HG02571 (cell line): Measurements from ENCODE around the gene LRRC51.

Source experiments
- ATAC-seq: cut with Tn5 transposase; IDR thresholded peaks from one replicate; pipeline ENCODE4 v1.9.1; 2021; ENCODE audit warnings: mild to moderate bottlenecking, moderate library complexity; ENCODE audit not compliant: unreplicated experiment

LRRC51 gene, protein sequence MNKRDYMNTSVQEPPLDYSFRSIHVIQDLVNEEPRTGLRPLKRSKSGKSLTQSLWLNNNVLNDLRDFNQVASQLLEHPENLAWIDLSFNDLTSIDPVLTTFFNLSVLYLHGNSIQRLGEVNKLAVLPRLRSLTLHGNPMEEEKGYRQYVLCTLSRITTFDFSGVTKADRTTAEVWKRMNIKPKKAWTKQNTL

DNA sequence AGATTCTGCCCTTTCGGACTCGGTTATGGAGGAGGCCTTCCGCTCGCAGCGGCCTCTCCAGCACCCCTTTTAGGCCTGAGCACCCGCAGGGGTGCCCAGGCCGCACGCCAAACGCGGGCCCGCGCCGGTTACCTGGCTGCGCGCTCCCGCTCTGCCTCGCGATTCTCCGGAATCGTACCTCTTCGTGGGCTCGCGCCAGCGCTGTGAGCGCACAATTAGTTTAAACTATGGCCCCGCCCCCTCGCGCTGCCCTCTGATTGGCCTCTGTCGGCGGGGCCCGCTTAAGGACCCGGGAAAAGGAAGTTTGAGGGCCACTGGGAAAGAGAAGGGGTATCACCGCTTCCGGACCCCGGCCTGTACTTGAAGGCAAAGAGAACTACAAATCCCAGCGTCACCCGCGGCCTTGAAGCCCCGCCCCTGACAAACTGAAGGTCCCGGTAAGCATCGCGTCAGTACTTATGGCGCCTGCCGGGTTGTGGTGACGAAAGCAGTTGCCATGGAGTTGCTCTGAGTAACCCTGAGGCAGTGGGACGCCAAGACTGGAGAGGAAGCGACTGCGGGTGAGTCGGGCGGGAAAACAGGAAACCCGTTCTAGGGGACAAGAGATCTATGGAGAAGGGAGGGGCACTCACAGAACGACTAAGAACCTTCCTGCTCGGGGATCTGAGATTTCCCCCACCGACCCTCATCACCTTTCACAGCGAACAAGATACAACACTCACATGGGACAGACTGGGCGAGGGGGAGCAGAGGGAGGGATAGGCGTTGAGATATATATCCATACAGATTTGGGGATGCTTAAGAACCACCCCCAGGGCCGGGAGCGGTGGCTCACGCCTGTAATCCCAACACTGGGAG, at the start of gene LRRC51, which contains the start of gene NUMA1:
Gene LRRC51 (plus strand): TSS at position 525 of the 858 bp plus-strand sequence. CDS start 8,234 bp downstream, outside the sequence.
Gene NUMA1 (minus strand): TSS at position 217 of the 858 bp plus-strand sequence. CDS start 44,599 bp downstream, outside the sequence.
- ATAC-seq, result peak; percentile 91

DNA sequence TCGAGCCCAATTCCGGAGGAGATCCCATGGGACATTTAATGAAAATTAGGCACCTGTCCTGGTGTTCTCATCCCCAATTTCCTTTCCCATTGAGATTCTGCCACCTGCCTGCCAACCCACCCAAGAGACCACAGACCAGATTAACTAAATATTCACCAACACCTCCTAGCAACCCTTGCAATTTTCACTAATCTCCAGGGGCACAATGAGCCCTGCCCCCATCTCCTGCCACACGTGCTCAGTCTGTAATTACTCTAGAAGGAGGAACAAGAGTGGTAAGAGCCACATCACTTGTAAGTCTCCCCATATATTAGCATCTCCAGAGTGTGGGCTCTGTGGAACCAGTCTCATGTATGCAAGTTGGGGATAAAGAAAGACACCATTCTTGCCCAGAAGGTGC, 44.0 kb upstream of the LRRC51 start:
- ATAC-seq, result no peak

DNA sequence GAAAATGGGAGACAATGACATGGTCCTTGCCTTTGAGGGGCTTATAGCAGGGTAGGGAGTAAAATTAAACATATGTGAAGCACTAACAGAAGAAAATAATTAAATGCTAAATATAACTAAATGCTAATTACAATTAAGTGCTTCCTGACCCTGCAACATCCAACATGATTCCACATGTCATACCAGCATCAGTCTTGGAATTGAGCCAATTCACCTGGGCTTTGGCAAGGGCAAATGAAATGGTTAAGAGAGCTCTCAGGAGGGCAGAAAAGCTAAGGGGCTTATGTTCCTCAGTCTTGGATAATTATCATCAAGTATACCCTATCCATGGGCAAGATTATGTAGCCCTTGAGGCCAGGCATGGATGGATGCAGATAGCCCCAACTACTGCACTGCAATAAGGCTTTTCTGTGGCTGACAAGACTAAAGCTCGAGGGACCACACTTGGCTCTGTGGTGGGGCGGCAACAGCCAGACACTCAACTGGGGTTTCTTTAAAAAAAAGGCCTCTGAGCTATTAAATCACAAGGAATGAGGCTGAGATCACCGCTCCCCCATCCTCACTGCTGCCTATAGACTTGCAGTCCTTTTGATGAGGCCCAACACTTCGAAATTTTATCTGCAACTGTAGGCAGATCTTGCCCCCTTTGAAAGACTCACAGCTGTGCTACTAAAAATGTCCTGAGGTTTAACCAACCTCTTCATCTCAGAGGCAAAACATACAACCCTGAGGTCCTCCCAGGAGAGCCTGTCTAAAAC, 42.9 kb upstream of the LRRC51 start:
- ATAC-seq, result no peak

DNA sequence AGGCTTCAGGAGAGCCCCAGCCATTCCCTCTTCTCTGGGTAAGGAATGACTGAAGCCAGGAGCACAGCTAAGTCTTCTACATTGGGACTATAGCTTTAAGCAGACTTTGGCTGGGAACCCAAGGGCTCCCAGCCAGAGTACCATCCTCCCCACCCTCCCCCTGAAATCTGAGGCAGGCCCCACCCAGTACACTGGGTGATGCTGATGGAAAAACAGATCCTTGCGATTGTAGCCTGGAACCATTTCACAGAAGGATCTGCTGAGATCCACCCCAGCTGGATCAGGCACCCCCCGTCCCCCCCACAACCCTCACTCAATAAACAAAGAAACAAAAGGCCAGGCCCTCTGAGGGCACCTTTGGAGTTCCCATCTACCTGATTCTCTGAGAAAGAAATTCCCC, 42.2 kb upstream of the LRRC51 start:
- no peak for ATAC-seq

DNA sequence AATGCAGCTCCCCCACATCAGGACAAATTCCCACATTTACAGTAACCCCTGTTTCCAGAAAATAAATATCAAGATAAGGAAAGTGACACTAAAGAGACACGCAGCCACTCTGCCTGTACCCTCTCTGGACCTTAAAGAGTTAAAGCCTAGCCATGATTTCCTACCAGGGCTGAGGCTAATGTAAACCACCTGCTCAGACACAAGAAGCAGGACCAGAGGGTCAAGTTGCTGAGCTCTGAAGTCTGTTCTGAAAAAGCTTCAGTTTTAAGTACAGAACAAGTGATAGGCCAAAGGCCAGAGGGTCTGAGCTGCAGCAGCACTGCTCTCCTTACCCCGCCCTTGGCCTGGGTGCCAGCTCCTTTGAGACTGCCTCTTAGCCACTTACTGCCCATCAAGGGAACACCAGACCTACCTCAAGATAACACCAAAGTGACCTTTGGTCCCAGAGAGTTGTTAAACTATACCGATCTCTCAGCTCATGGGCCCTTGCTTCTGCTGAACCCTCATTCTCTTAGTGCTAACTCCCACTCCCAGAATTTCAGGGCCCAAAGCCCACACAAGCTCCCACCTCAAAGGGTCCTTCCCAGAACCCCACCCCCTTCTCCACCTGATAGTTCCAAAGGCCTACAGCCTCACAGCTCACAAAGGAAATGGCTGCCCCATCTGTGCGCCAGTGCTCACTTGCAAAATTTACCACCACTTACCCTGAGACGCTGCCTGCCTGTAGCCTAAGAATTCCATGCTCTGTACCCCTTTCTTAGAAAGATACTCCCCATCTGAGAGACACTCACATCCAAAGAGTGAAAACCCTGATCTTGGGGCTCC, 41.4 kb upstream of the LRRC51 start:
- ATAC-seq, result no peak

DNA sequence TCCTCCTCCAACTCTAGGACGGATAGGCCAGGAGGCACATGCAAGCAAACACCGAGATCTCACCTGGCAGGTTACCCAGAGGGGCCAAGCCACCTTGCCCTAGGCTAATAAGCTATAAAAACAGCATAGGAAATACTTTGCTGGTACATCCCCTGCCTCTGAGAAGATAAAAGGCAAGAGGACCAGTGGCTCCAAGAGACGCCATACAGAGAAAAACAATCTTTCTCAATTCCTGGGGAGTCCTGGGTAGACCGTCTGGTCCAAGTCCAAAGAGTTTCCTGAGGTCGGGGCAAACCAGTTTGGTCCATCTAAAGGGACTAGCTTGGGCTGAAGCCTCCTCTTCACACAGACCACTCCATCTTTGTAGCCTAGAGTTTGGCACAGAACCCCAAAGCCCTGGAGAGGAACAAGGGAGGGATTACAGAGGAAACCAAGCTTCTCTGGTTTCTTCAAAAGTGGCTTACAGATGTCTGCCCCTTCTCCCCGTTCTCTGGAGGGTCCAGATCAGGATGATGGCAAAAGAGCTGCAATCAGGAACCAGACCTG, 40.7 kb upstream of the LRRC51 start:
- ATAC-seq, result no peak

DNA sequence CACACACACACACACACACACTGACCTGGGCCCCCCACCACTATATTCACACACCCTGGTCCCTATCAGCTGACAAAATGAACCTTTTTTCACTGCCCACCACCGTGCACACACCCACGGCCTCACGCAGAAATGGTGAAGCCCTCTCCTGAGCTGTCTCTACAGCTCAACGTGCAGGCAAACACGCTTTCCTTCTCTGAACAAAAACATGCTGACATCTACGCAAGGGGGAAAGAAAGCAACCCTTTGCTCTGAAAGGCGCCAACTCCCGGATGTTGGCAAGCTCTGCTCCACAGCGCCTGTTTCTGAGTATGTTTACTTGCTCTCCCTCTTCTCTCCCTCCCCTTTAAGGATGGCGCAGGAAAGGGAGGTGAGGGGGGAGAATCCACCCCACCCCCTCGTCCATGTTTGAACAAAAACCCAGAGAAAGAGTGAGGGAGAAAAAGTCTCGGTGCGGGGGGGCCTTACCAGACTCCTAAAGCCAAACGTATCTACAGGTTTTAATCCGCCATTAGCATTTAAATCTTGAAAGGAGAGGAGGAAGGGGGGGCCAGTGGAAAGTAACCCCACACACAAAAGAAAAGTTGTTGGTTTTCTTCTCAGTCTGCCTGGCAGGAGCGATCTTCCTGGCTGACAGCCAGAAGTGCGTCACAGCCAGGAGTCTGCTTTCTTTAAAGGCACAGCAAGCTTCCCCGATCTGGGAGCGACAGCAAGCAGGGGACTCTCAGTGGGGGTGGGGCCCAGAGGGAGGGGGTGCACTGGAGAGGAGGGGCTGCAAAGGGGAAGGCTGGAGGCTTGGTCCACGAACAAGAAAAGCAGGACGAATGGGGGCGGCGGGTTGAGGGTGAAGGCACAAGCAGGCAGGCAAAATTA, 39.9 kb upstream of the LRRC51 start:
- no peak for ATAC-seq

DNA sequence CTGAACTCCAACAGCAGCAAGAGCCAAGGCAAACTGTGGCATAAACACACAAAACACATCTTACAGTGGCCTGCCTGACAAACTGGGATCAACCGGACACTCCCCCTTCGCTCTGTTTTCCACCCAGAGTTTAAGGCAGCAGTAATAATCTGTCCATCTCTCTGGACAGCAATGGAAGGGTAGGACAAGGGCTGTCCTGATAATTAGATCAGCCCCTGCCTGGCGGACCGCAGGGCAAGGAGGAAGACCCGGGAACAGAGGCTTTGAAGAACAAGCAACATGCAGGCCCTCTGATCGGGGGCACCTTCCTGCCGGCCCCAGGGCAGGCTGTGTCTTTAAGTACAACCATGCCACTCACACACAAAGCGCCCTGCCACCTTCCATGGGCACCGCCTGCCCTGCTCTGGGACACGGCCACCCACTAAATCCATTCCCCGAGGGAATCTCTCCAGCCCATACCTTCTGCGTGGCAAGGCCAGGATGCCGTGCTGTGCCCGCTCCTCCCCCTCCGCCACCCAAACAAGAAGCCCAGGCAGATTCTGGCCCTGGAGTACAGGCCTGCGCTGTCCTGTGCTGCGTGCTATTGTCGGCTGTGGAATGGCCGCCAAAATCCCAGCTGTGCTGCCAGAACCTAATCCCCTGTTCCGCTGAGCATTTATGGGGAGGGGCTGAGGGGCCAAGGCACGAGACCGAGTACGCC, 39.1 kb upstream of the LRRC51 start:
- no peak for ATAC-seq

DNA sequence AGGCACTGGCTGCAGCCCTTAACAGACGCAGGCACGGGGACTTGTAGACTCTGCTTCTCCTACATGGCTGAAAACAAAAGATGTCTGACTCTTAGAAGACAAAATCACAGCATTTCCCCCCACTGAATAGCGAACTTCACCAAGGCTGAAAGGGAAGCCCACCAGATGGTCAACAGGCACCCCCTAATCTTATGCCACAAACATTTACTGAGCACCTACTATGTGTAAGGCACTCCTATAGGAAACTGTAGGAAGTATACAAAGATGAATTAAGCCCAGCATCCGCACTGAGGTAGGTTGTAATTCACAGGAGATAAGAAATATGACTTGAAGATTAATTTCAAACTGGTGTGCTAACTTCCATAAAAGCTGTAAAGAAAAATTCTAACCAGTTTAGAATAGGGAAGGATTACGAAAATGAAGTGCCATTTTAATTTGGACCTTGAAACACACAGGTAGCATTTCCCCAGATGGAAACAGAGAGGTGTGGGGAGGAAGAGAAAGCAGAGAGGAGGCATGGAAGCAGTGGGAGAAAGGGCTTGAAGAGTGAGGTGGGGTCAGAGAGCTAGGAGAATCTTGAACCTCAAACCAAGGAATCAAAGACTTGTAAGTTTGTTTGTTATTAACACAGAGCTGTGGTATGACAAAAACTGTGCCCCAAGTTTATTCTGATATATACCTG, 38.4 kb upstream of the LRRC51 start:
- no peak for ATAC-seq

DNA sequence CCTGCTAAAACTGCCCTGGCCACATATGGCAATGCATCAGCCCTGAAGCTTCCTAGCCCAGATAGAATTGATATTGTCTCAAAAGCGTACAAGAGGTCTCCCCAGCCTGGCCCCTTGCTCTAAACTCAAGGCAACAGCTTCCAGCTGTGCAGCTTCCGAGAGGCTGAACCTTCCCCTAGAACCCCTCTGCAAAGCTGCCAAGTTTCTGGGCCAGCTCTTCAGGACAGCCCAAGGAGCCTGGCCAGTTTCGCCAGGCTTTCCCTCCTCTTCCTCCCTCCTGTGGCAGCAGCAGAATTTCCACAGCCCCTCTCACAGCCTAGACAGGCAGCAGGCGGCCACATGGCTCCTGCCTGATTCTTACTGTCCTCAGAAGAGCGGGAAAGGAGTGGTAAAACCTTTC, 34.8 kb upstream of the LRRC51 start:
- no peak for ATAC-seq

DNA sequence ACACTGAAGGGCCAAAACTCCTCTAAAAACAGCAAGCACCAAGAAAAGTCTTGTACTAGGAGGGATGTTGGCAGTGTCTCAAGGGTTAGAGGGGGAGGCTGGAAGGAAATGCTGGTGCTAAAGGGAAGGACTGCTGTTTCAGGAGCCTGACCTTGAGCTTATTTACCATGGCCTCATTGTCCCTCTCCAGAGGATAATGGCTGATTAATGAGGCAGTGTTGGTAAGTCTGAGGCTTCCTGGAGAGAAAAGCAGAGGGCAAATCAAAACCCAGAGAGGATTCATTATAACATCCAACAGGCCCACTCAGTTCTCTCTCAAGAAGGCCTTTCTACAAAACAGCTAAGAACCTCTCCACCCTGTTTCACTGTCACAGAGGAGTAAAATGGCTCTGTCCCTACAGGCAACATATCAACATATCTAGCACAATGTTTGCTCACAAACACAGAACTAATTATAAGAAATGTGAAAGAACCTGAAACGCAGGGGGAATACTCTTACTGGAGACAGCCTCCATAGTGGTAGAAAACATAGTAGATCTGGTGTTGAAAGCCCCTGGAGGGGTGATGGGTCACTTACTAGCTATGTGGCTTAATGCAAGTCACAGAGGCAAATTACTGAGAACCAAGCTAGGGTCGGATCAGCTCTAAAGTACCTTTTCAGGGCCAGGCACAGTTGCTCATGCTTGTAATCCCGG, 31.7 kb upstream of the LRRC51 start:
- ATAC-seq, result no peak

DNA sequence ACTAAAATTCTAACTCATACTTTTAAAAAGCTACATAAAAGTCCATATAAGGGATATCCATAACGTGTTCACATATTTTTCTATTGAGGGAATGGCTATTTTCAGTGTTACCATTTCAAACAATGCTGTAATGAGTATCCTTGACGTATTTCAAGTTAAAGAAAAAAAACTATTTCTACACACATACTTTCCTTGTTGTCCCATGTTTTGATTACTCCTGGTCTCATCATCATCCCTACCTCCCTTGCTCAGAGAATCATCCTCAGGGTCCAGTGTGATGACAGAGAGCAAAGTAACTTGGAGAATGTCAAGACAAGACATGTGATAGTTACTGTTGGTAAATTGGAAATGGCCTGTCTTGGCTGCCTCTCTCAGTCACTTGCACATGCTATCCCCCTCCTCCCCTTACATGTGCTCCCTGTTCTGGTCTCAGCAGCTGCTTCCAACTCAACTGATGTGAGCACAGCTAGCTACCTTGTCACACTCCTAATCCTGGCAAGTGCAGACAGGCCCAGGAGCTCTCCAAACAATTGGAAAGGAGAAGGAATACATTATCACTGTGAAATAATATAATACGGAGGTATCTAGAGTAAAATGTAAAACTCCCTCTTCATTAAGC, 22.1 kb upstream of the LRRC51 start:
- no peak for ATAC-seq

DNA sequence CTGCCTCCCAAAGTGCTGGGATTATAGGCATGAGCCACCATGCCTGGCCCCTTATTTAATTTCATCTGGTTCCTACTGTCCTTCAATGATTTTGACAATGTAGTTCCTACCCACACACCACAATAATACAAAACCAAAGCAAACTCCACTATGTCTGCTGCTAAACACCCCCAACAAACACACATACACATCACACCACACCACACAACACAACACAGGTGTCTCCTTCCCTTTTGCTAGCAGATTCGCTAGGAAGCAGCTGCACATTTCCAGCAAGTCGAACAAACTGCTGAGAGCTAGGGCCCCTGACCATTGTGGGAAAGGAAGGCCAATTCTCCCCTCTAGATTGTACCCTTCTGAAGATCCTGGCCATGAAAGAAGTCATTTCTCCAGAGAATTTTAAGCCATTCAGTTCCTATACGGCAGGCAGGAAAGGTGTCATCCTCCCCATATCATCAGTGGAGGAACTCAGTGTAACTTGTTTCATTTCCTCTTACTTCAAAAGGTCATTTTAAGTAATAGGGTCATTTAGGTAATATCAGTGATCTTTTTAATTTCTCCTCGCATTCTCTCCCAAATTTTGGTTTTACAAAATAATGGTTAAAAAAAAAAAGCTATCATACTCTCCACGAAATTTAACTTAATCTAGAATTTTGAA, 18.8 kb upstream of the LRRC51 start:
- no peak for ATAC-seq

DNA sequence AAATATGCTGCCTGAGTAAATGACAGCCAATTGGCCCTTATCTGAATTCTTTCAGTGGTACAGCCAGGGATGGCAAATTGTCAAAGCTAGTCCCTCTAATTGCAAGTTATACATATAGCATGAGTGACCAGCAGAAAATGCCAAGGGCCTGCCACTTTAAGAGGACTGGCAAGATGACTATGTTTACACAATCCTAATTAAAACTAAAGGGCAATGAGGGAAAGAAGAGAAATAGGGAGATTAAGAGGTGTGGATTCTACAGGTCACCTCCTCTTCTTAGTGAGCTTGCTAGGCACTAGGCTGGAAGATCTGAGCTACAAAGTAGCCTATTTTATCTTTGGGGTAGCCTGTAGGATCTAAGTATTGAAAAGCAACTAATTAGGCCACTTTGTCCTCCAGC, 13.8 kb upstream of the LRRC51 start:
- ATAC-seq, result no peak

DNA sequence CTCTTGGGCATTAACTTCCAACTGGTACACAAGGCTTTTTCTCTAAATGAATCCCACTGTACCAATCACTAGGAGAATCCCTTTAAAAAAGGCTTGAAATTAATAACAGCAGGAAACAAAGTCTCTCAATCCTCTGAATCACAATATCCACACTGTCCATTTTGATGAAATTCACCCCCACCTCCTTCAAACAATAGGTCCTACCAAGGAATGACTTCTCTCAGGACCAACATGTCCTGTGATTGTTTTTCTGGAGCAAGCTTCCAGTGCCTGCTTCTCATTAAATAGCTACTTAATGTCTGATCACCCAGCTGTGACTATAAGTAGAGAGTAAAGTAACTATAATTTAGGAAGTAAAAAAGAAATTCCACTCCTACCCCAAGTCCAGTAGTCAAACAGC, 13.4 kb upstream of the LRRC51 start:
- ATAC-seq, result no peak

DNA sequence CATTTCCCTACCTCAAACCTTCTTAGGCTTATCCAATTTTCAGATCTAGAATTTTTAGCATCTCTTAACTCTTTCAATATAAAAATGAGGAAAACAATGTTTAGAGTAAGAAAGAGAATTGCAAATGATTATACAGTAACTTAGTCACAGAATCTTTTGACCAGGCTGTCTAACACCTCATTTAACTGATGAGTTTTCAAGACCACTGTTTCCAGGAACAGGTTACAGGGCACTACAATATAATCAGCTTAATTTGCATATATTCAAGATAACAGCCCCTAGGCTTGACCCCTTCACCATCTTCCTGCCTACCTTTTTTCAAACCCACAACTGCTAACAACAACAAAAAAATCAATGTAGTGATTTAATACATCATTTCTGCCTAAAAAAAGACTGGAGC, 13.0 kb upstream of the LRRC51 start:
- ATAC-seq, result no peak

DNA sequence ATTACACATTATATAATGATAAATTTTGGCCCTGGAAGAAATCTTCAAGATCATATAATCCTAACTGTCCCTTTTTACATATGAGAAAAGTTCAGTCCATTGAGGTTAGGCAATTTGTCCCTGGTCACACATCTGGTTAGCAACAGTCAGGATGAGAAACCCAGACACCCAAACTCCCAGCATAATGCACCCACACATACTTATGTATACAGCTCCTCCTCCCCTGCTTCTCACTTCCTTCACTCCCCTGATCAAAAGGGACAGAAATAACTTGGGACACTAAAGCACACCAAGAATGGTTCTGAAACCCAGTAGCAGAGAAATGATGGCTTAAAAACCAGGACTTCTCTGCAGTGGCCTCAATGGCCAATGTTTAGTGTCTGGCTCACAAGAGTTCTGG, 11.4 kb upstream of the LRRC51 start:
- no peak for ATAC-seq
